HG03159 (cell line): ENCODE results near the gene RGS8.

Experiments
- ATAC-seq: cut with Tn5 transposase; IDR thresholded peaks from one replicate; pipeline ENCODE4 v1.9.1; 2021; ENCODE audit warnings: mild to moderate bottlenecking, moderate library complexity; ENCODE audit not compliant: unreplicated experiment

RGS8 gene

DNA sequence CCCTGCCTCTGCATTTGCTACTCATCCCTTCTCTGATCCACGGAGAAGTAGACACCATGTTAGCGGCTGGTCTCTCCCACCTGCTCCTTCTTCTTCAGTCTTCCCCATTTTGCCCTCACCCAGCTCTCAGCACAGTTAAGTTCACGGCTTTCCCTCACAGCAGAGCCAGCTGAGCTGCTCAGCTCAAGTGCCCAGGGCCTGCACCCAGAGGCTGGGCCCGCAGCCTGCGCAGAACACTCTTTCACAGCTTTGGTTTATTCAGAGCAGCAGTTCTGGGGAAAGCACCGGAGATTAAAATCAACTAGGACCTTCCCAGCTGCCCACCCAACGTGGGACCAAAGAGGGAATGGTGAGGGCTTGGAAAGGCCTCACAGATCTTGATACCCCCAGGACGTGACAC lies 41.9 kb downstream of the RGS8 start:
- no peak for ATAC-seq

DNA sequence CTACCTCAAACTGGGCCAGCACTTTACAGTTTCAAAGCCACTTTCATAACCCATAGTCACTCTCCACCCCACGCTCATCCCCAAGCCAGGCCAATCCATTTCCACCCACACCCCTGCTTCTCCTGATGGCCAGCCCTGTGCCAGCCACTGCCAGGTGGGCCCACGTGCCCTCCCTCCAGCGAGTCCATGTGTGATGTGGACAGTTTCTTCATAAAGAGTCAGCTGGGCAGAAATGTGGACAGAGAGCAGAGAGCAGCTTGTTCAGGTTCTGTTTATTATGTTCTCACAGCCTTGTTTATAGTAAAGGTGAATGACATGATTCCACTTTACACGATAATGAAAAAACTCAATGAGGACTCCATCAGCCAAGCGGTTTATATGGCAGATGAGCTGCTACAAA lies 42.8 kb downstream of the RGS8 start:
- no peak for ATAC-seq

DNA sequence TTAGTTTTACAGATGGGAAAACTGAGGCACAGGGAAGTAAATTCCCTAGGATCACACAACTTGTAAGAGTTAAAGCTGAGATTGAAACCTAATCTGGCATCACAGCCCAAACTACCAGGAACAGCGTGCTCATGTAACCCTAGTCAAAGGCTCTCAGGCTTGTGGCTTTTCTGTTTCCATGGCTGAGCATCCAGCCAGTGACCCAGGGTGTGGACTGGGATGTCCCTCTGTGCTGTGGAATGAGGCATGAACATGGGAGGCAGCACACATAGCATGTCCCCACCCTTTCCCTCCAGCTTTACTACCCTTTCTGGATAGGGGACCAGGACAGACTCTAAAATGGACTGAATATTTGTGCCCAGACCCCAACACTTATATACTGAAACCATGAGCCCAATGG lies 45.1 kb downstream of the RGS8 start:
- ATAC-seq: no peak

DNA sequence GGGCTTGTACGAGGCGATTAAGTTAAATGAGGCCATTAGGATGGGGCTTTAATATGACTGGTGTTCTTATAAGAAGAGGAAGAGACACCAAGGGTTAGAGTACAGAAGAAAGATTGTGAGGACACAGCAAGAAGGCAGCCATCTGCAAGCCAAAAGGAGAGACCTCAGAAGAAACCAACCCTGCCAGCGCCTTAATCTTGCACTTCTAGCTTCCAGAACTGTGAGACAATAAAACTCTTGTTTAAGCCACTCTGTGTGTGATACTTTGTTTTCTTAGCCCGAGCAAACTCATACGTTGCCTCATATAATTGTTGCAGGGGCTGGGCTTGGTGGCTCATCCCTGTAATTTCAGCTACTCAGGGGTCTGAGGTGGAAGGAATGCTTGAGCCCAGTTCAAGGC lies 46.6 kb downstream of the RGS8 start:
- ATAC-seq: no peak

DNA sequence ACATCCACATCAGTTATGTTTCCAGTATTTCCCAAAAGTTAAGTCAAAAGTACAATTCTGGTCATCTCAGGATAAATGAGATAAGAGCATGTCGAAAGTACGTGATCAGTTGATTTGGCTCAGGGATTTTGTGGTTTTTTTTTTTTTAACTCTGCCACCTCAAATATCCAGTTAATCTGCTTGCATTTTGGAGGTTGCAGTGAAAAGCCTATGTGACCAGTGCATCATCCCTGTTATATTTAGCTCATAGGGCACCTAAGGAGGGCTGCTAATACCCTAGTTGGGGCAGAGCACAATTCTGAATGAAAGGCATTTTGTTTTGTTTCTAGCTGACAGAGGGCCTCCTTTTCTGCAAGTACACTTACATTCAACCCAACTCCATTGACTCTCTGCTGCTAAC lies 48.5 kb downstream of the RGS8 start:
- no peak for ATAC-seq
